Fibroblast of villous mesenchyme (primary cell): ENCODE measurements around the gene ZSCAN12. TPM values are rescaled to one million over a fixed set of nuclear protein-coding genes. Genes with fewer than 3 reads are reported as not detected.
"Not testable (repeated sequence)": the region's sequence is repeated elsewhere in the genome, so short reads cannot be mapped to it uniquely, and the experiment has no call there.

Source experiments
- DNase-seq: peaks from one replicate; pipeline ENCODE4 v3.0.0-alpha.2; 2010; ENCODE audit warnings: low read depth
- H3K4me3 ChIP-seq: 2 replicates; pipeline ENCODE4 v1.5.1; 2011; ENCODE audit warnings: low read depth, mild to moderate bottlenecking, low read length
- CTCF ChIP-seq: IDR thresholded peaks from 2 replicates; pipeline ENCODE4 v1.5.1; 2012; ENCODE audit warnings: low read depth, mild to moderate bottlenecking, low read length; ENCODE audit not compliant: insufficient read depth
- total RNA-seq: library from RNA; depleted of rRNA; stranded (reverse); fragments of >200 nt; gene quantifications from 2 replicates; pipeline ENCODE4 v1.2.3, GENCODE V29; 2012

Gene ZSCAN12
- total RNA-seq, 1 donor, result 6.9 TPM

- TF ChIP-seq CTCF, result no peak
- DNase-seq, result no peak
- H3K4me3 ChIP-seq, result no peak overlapping the region
Observed at GRCh38 chr6:28368522-28368921, 31.0 kb downstream of the ZSCAN12 start.

GRCh38 chr6:28365590-28365989, 34.0 kb downstream of the ZSCAN12 start:
- not testable (repeated sequence) for H3K4me3 ChIP-seq

GRCh38 chr6:28360961-28361360, 38.6 kb downstream of the ZSCAN12 start:
- DNase-seq, result no peak
- no peak overlapping the region for H3K4me3 ChIP-seq
- TF ChIP-seq CTCF, result no peak

More at GRCh38 chr6:28365590-28365989, 34.0 kb downstream of the ZSCAN12 start:
- not testable (repeated sequence) for DNase-seq

- DNase-seq, result not testable (repeated sequence)
Observed at GRCh38 chr6:28359562-28359961, 40.0 kb downstream of the ZSCAN12 start.

GRCh38 chr6:28357036-28357435, 42.5 kb downstream of the ZSCAN12 start:
- DNase-seq, result peak; percentile 54
- TF ChIP-seq CTCF, result no peak
- no peak overlapping the region for H3K4me3 ChIP-seq

More at GRCh38 chr6:28359562-28359961, 40.0 kb downstream of the ZSCAN12 start:
- not testable (repeated sequence) for H3K4me3 ChIP-seq

- TF ChIP-seq CTCF, result no peak
- no peak for DNase-seq
- no peak overlapping the region for H3K4me3 ChIP-seq
Observed at GRCh38 chr6:28356666-28357020, 42.9 kb downstream of the ZSCAN12 start.

- H3K4me3 ChIP-seq, result peak overlapping the region; percentile 78
- peak; percentile 86 for TF ChIP-seq CTCF
- peak; percentile 93 for DNase-seq
Observed at GRCh38 chr6:28355743-28356665, 43.5 kb downstream of the ZSCAN12 start.
